ENCODE results near the gene HOATZ. TPM values are rescaled to one million over a fixed set of nuclear protein-coding genes. Genes with fewer than 3 reads are reported as not detected.

Gene HOATZ
- total RNA-seq, 1 donor from 2014 or later = not detected

DNA sequence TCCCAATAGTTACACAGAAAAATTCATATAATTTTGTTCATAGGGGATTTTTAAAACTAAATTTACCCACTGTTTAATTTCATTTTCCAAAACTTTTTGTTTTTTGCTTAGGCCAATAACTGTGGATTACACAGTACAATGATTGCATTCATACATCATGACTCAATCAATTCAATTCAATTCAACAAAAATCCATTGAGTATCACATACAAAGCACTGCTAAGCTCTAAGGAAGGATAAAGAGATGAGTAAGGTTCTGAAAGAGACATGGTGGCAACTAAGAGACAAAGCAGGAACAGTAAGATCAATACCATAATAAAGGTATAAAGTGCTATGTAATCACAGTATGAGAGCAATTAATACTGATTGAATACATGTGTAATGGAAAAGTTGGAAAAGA, 16.6 kb downstream of the HOATZ start:
- Histone ChIP-seq H3K9me3 (no peaks in the 10 kb centered on the region), H3K27me3 (no peaks in the 10 kb centered on the region), H3K4me3 (no peak overlapping the region), H3K36me3 (no peaks in the 10 kb centered on the region), H3K4me1 (no peaks in the 10 kb centered on the region), H3K27ac (no peak overlapping the region)
- TF ChIP-seq POLR2AphosphoS5 (IDR thresholded peaks at IDR 0.05; ENCODE audit: insufficient read depth in 1 of 2, low read depth in 1 of 2) (no peak), POLR2A (IDR thresholded peaks at IDR 0.05) (no peak)
- TF ChIP-seq, protein P1, sequence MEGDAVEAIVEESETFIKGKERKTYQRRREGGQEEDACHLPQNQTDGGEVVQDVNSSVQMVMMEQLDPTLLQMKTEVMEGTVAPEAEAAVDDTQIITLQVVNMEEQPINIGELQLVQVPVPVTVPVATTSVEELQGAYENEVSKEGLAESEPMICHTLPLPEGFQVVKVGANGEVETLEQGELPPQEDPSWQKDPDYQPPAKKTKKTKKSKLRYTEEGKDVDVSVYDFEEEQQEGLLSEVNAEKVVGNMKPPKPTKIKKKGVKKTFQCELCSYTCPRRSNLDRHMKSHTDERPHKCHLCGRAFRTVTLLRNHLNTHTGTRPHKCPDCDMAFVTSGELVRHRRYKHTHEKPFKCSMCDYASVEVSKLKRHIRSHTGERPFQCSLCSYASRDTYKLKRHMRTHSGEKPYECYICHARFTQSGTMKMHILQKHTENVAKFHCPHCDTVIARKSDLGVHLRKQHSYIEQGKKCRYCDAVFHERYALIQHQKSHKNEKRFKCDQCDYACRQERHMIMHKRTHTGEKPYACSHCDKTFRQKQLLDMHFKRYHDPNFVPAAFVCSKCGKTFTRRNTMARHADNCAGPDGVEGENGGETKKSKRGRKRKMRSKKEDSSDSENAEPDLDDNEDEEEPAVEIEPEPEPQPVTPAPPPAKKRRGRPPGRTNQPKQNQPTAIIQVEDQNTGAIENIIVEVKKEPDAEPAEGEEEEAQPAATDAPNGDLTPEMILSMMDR (IDR thresholded peaks at IDR 0.05) = no peak
- DNase-seq (ENCODE audit: extremely low spot score in 2 of 2) = no peak
- intact Hi-C loops (cut with DNase I) = no loop called here

GRCh38 chr11:111531687-111532364, 17.2 kb downstream of the HOATZ start:
- DNase-seq (ENCODE audit: extremely low spot score in 2 of 2) = no peak
- Histone ChIP-seq H3K4me3 (no peak overlapping the region), H3K27ac (no peak overlapping the region), H3K9me3 (no peaks in the 10 kb centered on the region), H3K27me3 (no peaks in the 10 kb centered on the region), H3K4me1 (no peaks in the 10 kb centered on the region), H3K36me3 (no peaks in the 10 kb centered on the region)
- TF ChIP-seq POLR2AphosphoS5 (IDR thresholded peaks at IDR 0.05; ENCODE audit: insufficient read depth in 1 of 2, low read depth in 1 of 2) = no peak
- TF ChIP-seq, protein P1 (IDR thresholded peaks at IDR 0.05) = no peak
- intact Hi-C loops (cut with DNase I) = no loop called here

DNA sequence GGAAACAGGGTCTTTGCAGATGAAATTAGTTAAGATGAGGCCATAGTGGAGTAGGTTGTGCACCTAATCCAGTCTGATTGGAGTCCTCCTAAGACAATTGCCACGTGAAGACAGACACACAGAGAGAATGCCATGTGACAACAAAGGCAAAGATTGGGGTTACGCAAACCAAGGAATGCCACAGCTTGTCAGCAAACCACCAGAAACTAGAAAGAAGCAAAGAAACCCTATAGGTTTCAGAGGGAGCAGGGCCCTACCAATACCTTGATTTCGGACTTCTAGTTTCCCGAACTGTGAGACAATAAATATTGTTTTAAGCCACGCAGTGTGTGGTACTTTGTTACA, 17.8 kb downstream of the HOATZ start:
- H3K9me3 ChIP-seq = no peaks in the 10 kb centered on the region
- TF ChIP-seq POLR2AphosphoS5 (IDR thresholded peaks at IDR 0.05; ENCODE audit: insufficient read depth in 1 of 2, low read depth in 1 of 2) (no peak), POLR2A (IDR thresholded peaks at IDR 0.05) (no peak)
- TF ChIP-seq, protein P1 (IDR thresholded peaks at IDR 0.05) = no peak
- no peaks in the 10 kb centered on the region for H3K27me3 ChIP-seq
- no peak overlapping the region for H3K27ac ChIP-seq
- intact Hi-C loops (cut with DNase I) = no loop called here
- H3K36me3 ChIP-seq = no peaks in the 10 kb centered on the region
- H3K4me1 ChIP-seq = no peaks in the 10 kb centered on the region
- DNase-seq (ENCODE audit: extremely low spot score in 2 of 2) = no peak
- no peak overlapping the region for H3K4me3 ChIP-seq

DNA sequence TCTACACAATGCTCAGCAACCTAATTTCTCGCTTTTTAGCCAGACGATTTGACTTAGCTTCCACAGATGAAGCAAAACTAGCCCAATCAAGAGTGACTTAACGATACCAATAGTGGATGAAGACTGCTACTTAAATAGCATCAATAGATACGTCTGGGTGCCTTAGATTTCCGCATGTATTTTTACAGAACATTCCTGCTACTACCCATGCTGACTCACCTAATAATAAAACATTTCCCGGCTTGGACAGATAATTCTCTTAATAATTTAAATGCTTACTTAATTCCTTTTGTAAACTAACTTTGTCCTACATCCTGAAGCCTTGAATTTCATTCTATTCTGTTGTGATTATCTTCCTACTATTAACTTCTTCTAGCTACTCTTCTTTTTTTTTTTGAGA, 20.7 kb downstream of the HOATZ start:
- Histone ChIP-seq H3K27me3 (no peaks in the 10 kb centered on the region), H3K36me3 (no peaks in the 10 kb centered on the region)
- intact Hi-C loops (cut with DNase I) = no loop called here

DNA sequence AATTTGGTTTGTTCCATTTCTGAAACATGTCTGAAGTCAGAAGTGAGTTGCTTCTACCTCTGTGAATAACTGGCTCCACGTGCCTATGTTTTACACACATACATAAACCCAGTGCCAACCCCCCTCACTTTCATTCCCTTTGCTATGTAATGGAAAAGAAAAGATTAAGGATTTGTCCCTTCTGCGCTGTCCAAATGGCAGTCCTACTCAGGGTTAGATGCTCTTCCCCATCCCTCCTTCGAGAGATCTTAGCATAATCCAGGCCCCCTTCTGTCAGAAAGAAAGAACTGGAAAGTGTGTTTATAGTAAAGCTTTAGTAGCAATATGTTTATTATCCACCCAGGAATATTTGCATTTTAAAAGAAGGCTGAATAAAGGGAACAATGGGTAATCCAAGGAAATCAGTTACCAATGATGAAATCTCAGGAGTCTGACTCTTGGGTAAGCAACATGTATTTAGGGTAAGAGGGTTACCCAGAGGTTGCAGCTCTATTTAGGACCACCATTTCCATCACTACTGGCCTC, 22.8 kb downstream of the HOATZ start:
- Histone ChIP-seq H3K27me3 (no peaks in the 10 kb centered on the region), H3K27ac (no peak overlapping the region), H3K4me1 (peaks cover 27% of the 10 kb centered on the region), H3K36me3 (no peaks in the 10 kb centered on the region), H3K4me3 (no peak overlapping the region), H3K9me3 (no peaks in the 10 kb centered on the region)
- intact Hi-C loops (cut with DNase I) = no loop called here
- DNase-seq (ENCODE audit: extremely low spot score in 2 of 2) = no peak
- TF ChIP-seq POLR2AphosphoS5 (IDR thresholded peaks at IDR 0.05; ENCODE audit: insufficient read depth in 1 of 2, low read depth in 1 of 2) (no peak), POLR2A (IDR thresholded peaks at IDR 0.05) (no peak)
- TF ChIP-seq, protein P1 (IDR thresholded peaks at IDR 0.05) = no peak

More for the DNA sequence above, 20.7 kb downstream of the HOATZ start:
- TF ChIP-seq, protein P1 (IDR thresholded peaks at IDR 0.05) = no peak
- TF ChIP-seq POLR2AphosphoS5 (IDR thresholded peaks at IDR 0.05; ENCODE audit: insufficient read depth in 1 of 2, low read depth in 1 of 2) = no peak
- TF ChIP-seq POLR2A (IDR thresholded peaks at IDR 0.05) = no peak
- Histone ChIP-seq H3K4me3 (no peak overlapping the region), H3K4me1 (peaks cover 10% of the 10 kb centered on the region), H3K9me3 (no peaks in the 10 kb centered on the region), H3K27ac (no peak overlapping the region)
- DNase-seq (ENCODE audit: extremely low spot score in 2 of 2) = no peak

All from vagina (tissue), 2 donors.